Spinal cord (tissue), 10 donors: ENCODE data around the gene RASGRF2. TPM values are rescaled to one million over a fixed set of nuclear protein-coding genes. Genes with fewer than 3 reads are reported as not detected.

Source experiments
- DNase-seq, 6 donors: peaks; one replicate each; pipeline versions ENCODE4 v3.0.0 to v3.0.0-alpha.2; 2013 to 2015; ENCODE audit warnings: low spot score in 6 of 6, low read depth in 4 of 6
- H3K27ac ChIP-seq: one replicate; pipeline ENCODE4 v1.5.1; 2013; ENCODE audit warnings: low read depth, low read length, control low read depth
- H3K27me3 ChIP-seq: one replicate; pipeline ENCODE4 v1.6.1; 2013; ENCODE audit warnings: low read length; ENCODE audit not compliant: control insufficient read depth, insufficient read depth
- H3K36me3 ChIP-seq: one replicate; pipeline ENCODE4 v1.6.1; 2013; ENCODE audit warnings: low read length; ENCODE audit not compliant: control insufficient read depth, insufficient read depth
- H3K4me1 ChIP-seq: one replicate; pipeline ENCODE4 v1.6.1; 2013; ENCODE audit warnings: low read length; ENCODE audit not compliant: control insufficient read depth, insufficient read depth
- H3K4me3 ChIP-seq: one replicate; pipeline ENCODE4 v1.5.1; 2013; ENCODE audit warnings: low read depth, low read length, control low read depth
- H3K9me3 ChIP-seq: one replicate; pipeline ENCODE4 v1.6.1; 2013; ENCODE audit warnings: low read length; ENCODE audit not compliant: control insufficient read depth, insufficient read depth
- WGBS: methylation state at CpG from one replicate; pipeline ENCODE4 v1.1.5; 2013; ENCODE audit warnings: missing lambda C conversion rate; ENCODE audit not compliant: insufficient coverage; 5-methylcytosine and 5-hydroxymethylcytosine counted together
- polyA plus RNA-seq, 2 donors: library from polyadenylated mRNA; unstranded; fragments of 120-200 nt; gene quantifications; one replicate each; pipeline ENCODE4 v1.2.1, GENCODE V29; 2013; ENCODE audit not compliant: insufficient read length in 2 of 2
- total RNA-seq, 2 donors: library from RNA; depleted of rRNA in 1 of 2; stranded (reverse); fragments of 120-200 nt in 1 of 2; fragments of >200 nt in 1 of 2; gene quantifications; one replicate each; pipeline versions ENCODE4 v1.2.3 to v1.2.4, GENCODE V29; 2013 to 2014
- donor health status: healthy.

RASGRF2 gene
- total and polyA plus RNA-seq, 4 donors: 10.3 to 21.2 (median 14.6) TPM

- Histone ChIP-seq H3K4me1 (no peaks in the 10 kb centered on the region), H3K36me3 (no peaks in the 10 kb centered on the region), H3K9me3 (no peaks in the 10 kb centered on the region), H3K4me3 (no peak overlapping the region), H3K27me3 (no peaks in the 10 kb centered on the region), H3K27ac (no peak overlapping the region)
- 80% methylated on average over 1 of the region's 6 CpGs for WGBS
- DNase-seq: peak in 1 of 6 donors; percentile 73
Measured at GRCh38 chr5:81147011-81147885, 187.1 kb downstream of the RASGRF2 start.

- Histone ChIP-seq H3K4me1 (no peaks in the 10 kb centered on the region), H3K4me3 (no peak overlapping the region), H3K27ac (no peak overlapping the region), H3K27me3 (no peaks in the 10 kb centered on the region), H3K36me3 (no peaks in the 10 kb centered on the region), H3K9me3 (no peaks in the 10 kb centered on the region)
- 33% methylated on average over 2 of the region's 7 CpGs for WGBS
- peak in 1 of 6 donors; percentile 36 for DNase-seq
Measured at GRCh38 chr5:81147886-81148571, 187.9 kb downstream of the RASGRF2 start.

- Histone ChIP-seq H3K4me3 (no peak overlapping the region), H3K36me3 (no peaks in the 10 kb centered on the region), H3K9me3 (no peaks in the 10 kb centered on the region), H3K4me1 (no peaks in the 10 kb centered on the region), H3K27ac (no peak overlapping the region), H3K27me3 (no peaks in the 10 kb centered on the region)
- 67% methylated on average over 1 of the region's 1 CpG for WGBS
- DNase-seq: peak in 1 of 6 donors; percentile 14
Measured at GRCh38 chr5:81151546-81151945, 191.4 kb downstream of the RASGRF2 start.

DNA sequence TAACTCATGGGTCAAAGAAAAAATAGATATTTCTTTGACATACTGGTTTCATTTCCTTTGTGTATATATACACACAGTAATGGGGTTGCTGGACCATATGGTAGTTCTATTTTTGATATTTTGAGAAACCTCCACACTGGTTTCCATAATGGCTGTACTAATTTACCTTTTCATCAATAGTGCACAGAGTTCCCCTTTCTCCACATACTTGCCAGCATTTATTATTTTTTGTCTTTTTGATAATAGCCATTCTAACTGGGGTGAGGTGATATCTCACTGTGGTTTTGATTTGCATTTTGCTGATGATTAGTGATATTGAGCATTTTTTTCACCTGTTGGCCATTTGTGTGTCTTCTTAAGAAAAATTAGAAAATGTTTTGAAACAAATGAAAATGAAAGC lies 194.6 kb downstream of the RASGRF2 start:
- no peak overlapping the region for H3K27ac ChIP-seq
- H3K4me1 ChIP-seq: no peaks in the 10 kb centered on the region
- no peak overlapping the region for H3K4me3 ChIP-seq
- no peaks in the 10 kb centered on the region for H3K27me3 ChIP-seq
- no peaks in the 10 kb centered on the region for H3K36me3 ChIP-seq
- no peak for DNase-seq
- H3K9me3 ChIP-seq: no peaks in the 10 kb centered on the region

GRCh38 chr5:81156732-81157131 lies 196.6 kb downstream of the RASGRF2 start:
- no peak for DNase-seq
- Histone ChIP-seq H3K4me1 (no peaks in the 10 kb centered on the region), H3K27me3 (no peaks in the 10 kb centered on the region), H3K27ac (no peak overlapping the region), H3K4me3 (no peak overlapping the region), H3K36me3 (no peaks in the 10 kb centered on the region), H3K9me3 (no peaks in the 10 kb centered on the region)
- WGBS: 97% methylated on average over 3 of the region's 6 CpGs

DNA sequence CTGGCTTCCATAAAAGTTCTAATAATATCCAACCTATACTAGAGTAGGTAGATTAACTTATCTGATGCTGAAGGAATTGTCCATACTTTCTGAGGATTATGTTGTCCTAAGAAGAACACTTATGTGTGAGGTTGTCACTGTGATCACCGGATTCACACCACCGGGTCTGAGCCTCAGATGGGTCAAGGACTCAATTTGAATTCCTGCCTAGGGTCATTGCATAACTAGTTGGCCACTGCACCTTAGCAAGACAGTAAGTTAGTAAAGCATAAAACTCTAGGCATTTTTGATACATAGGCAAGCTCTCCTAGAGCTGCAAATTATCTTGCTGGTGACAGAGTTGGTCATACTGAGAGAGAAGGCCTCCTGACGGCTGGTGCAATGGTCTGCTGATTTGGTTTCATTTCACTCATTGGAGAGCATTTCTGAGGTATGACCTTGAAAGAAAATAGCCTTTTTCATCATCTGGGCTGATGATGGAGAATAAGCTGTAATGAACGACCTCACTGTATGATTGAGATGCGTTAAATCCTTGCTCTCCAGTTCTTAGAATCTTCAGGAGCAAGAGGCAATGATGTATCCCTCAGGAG lies 200.9 kb downstream of the RASGRF2 start:
- Histone ChIP-seq H3K27me3 (no peaks in the 10 kb centered on the region), H3K4me1 (no peaks in the 10 kb centered on the region), H3K36me3 (no peaks in the 10 kb centered on the region), H3K4me3 (no peak overlapping the region), H3K27ac (no peak overlapping the region), H3K9me3 (no peaks in the 10 kb centered on the region)
- no peak for DNase-seq
- WGBS: 93% methylated on average over 3 of the region's 5 CpGs

DNA sequence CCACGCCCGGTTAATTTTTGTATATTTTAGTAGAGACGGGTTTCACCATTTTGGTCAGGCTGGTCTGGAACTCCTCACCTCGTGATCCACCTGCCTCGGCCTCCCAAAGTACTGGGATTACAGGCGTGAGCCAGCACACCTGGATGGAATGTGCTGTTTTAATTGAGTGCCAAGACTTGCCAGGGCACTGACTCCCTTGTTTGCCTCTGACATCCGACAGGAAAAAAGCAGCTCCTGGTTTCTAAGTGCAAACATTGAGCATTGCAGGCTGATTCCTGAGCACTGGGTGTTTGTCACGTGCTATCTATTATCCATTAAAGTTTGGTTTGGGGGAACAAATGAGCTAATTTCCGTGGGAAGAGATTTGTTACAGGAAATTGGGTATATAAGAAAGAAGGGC lies 202.3 kb downstream of the RASGRF2 start:
- WGBS: 90% methylated on average over 8 of the region's 9 CpGs
- Histone ChIP-seq H3K27ac (no peak overlapping the region), H3K9me3 (no peaks in the 10 kb centered on the region), H3K36me3 (no peaks in the 10 kb centered on the region), H3K4me1 (no peaks in the 10 kb centered on the region), H3K27me3 (no peaks in the 10 kb centered on the region), H3K4me3 (no peak overlapping the region)
- DNase-seq: no peak

DNA sequence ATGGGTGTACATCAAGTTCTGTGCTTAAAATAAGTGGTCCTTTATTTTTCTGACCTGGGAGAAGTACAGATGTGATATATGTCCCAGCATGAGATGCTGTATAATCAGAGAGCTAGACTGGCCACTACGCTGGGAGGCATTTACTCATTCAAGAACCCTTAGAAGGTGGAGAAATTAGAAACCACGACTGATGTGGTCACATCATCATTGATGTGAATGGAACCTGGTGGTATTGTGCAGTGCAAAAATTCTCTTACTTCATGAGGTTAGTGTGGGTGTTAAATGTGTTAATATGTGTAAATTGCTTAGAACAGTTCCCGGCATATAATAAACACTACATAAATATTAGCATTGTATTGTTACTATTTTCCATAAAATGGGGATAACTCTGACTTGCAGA lies 203.5 kb downstream of the RASGRF2 start:
- Histone ChIP-seq H3K27ac (no peak overlapping the region), H3K4me3 (no peak overlapping the region), H3K9me3 (no peaks in the 10 kb centered on the region), H3K36me3 (no peaks in the 10 kb centered on the region), H3K4me1 (no peaks in the 10 kb centered on the region), H3K27me3 (no peaks in the 10 kb centered on the region)
- WGBS: 100% methylated on average over 1 of the region's 3 CpGs
- DNase-seq: no peak

DNA sequence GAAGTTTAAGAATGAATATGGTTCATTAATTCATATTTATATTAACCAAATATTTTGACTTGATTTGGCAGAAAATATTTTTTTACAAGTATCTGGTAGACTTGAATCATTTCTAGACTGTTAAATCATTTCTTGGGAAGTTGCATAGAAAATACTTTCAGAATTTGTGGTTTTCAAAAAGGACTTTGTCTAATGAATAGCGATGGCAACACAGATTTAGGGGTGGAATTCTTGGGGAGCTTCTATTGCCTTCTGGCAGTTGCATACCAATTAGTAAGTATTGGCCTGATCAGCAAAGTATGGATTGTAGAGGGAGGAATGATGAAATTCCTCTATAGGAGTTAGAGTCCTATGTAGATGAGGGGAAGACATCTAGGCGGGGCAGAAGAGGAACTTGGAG lies 204.3 kb downstream of the RASGRF2 start:
- 100% methylated on average over 2 of the region's 2 CpGs for WGBS
- Histone ChIP-seq H3K27ac (no peak overlapping the region), H3K4me1 (no peaks in the 10 kb centered on the region)

More for the DNA sequence above, 204.3 kb downstream of the RASGRF2 start:
- no peaks in the 10 kb centered on the region for H3K9me3 ChIP-seq
- no peaks in the 10 kb centered on the region for H3K27me3 ChIP-seq
- no peaks in the 10 kb centered on the region for H3K36me3 ChIP-seq
- no peak for DNase-seq
- no peak overlapping the region for H3K4me3 ChIP-seq
